Measurements from ENCODE around the gene MAN1B1. TPM values are rescaled to one million over a fixed set of nuclear protein-coding genes. Genes with fewer than 3 reads are reported as not detected.

The MAN1B1 gene
- total and polyA plus RNA-seq, 2 donors (not counting 1 experiment from before 2014, with no cell fraction given), result 45.5 to 96.6 TPM

DNA sequence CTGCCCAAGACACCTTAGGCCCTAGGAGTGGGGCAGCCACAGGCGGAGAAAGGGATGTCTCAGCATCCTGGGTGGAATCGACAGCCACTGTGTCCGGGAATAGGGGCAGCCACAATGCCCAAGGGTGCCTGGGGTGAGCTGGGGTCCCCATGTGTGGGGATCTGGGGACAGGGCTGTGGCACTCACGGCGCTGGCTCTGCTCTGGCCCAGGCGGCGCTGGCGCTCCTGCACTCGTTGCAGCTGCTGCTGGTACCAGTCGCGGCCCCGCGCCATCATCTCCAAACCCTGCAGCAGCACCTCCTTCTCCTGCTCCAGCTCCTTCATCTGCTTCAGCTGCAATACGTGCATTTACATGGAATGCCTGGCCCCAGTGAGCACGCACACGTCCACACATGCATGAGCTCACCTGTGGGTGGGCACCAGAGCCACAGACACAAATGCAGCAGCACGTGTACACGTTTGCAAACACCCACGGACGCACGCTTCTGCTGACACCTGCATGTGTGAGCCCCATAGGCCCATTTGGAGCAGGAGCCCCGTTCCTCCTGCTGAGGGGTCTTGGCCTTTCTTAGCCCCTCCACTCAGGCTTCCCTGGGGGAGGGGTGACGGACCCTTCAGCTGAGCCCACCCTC, 21.3 kb upstream of the MAN1B1 start:
- Histone ChIP-seq H3K27ac (ENCODE audit: insufficient read depth, low read length) (no peak overlapping the region), H3K4me1 (ENCODE audit: control insufficient read depth, extremely low read depth, insufficient read depth, low read length) (peaks cover 5% of the 10 kb centered on the region), H3K4me3 (replicated peaks in 1 of 4; ENCODE audit: control extremely low read depth in 1 of 4, insufficient read depth in 1 of 4, low read depth in 3 of 4, low read length in 4 of 4) (no peak overlapping the region), H3K79me2 (ENCODE audit: control insufficient read depth, insufficient read depth, low read length) (no peaks in the 10 kb centered on the region), H2AFZ (ENCODE audit: low read length) (no peak overlapping the region), H4K20me1 (ENCODE audit: control insufficient read depth, extremely low read depth, insufficient read depth, low read length) (no peaks in the 10 kb centered on the region), H3K27me3 (ENCODE audit: control insufficient read depth, insufficient read depth, low read length) (no peaks in the 10 kb centered on the region), H3K4me2 (ENCODE audit: extremely low read depth, insufficient read depth, low read length) (no peak overlapping the region), H3K9me3 (ENCODE audit: control insufficient read depth, insufficient read depth, low read depth, low read length) (no peaks in the 10 kb centered on the region), H3K36me3 (ENCODE audit: control insufficient read depth, insufficient read depth, low read length) (no peaks in the 10 kb centered on the region), H3K9ac (ENCODE audit: insufficient read depth, low read length) (no peak overlapping the region)
- no peak for DNase-seq (ENCODE audit: low read depth in 2 of 2)
- TF ChIP-seq CTCF (conservative IDR thresholded peaks at IDR 0.05 in 1 of 2, IDR thresholded peaks at IDR 0.05 in 1 of 2; ENCODE audit: low read depth in 1 of 2, low read length in 2 of 2) (no peak), EZH2 (IDR thresholded peaks at IDR 0.05; ENCODE audit: low read length, missing control alignments) (no peak)

DNA sequence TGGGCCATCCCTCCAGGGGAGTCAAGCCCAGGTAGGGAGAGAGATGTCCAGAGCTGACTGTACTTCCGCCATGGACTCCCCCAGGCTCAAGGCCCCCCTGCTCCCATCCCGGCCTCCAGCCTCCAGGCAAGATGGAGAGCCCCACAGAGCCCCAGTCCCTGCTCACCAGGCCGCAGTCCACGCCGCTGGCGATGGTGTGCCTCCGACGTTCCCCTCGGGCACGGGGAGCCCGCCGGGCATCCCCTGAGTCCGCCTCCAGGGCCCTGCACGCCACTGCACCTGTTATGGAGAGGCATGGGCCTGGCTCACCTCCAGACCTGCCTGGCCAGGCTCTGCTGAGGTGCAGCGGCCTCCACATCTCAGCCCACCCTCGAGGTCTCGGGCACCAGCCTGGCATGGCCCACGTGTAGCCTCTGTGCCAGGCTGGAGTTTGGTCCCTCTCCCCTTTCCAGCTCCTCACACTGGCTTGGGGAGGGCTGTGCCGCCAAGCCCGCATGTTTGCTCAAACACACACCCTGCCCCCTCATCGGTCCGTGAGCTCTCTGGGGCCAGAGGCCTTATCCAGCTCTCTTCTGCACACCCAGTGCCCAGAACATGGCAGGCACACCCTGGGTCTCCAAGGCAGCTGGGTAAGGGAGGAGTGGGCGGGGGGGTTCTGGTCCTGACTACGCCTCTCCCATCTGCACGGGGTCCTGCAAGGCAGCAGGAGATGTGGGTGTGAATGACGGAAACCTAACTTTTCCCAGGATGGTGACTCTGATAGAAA, 20.5 kb upstream of the MAN1B1 start:
- H3K4me3 ChIP-seq (replicated peaks in 1 of 4; ENCODE audit: control extremely low read depth in 1 of 4, insufficient read depth in 1 of 4, low read depth in 3 of 4, low read length in 4 of 4), result no peak overlapping the region
- peaks cover 10% of the 10 kb centered on the region for H3K4me1 ChIP-seq (ENCODE audit: control insufficient read depth, extremely low read depth, insufficient read depth, low read length)
- H3K36me3 ChIP-seq (ENCODE audit: control insufficient read depth, insufficient read depth, low read length), result no peaks in the 10 kb centered on the region
- TF ChIP-seq CTCF (conservative IDR thresholded peaks at IDR 0.05 in 1 of 2, IDR thresholded peaks at IDR 0.05 in 1 of 2; ENCODE audit: low read depth in 1 of 2, low read length in 2 of 2) (no peak), EZH2 (IDR thresholded peaks at IDR 0.05; ENCODE audit: low read length, missing control alignments) (no peak)
- H3K79me2 ChIP-seq (ENCODE audit: control insufficient read depth, insufficient read depth, low read length), result no peaks in the 10 kb centered on the region
- H3K27ac ChIP-seq (ENCODE audit: insufficient read depth, low read length), result no peak overlapping the region
- no peak for DNase-seq (ENCODE audit: low read depth in 2 of 2)
- H2AFZ ChIP-seq (ENCODE audit: low read length), result no peak overlapping the region
- no peaks in the 10 kb centered on the region for H3K9me3 ChIP-seq (ENCODE audit: control insufficient read depth, insufficient read depth, low read depth, low read length)
- H3K4me2 ChIP-seq (ENCODE audit: extremely low read depth, insufficient read depth, low read length), result no peak overlapping the region
- H3K27me3 ChIP-seq (ENCODE audit: control insufficient read depth, insufficient read depth, low read length), result no peaks in the 10 kb centered on the region
- H3K9ac ChIP-seq (ENCODE audit: insufficient read depth, low read length), result no peak overlapping the region
- H4K20me1 ChIP-seq (ENCODE audit: control insufficient read depth, extremely low read depth, insufficient read depth, low read length), result no peaks in the 10 kb centered on the region

- Histone ChIP-seq H3K79me2 (ENCODE audit: control insufficient read depth, insufficient read depth, low read length) (no peaks in the 10 kb centered on the region), H3K4me2 (ENCODE audit: extremely low read depth, insufficient read depth, low read length) (no peak overlapping the region), H3K27me3 (ENCODE audit: control insufficient read depth, insufficient read depth, low read length) (no peaks in the 10 kb centered on the region), H3K9ac (ENCODE audit: insufficient read depth, low read length) (no peak overlapping the region), H2AFZ (ENCODE audit: low read length) (no peak overlapping the region), H4K20me1 (ENCODE audit: control insufficient read depth, extremely low read depth, insufficient read depth, low read length) (no peaks in the 10 kb centered on the region), H3K4me3 (replicated peaks in 1 of 4; ENCODE audit: control extremely low read depth in 1 of 4, insufficient read depth in 1 of 4, low read depth in 3 of 4, low read length in 4 of 4) (no peak overlapping the region), H3K9me3 (ENCODE audit: control insufficient read depth, insufficient read depth, low read depth, low read length) (no peaks in the 10 kb centered on the region), H3K4me1 (ENCODE audit: control insufficient read depth, extremely low read depth, insufficient read depth, low read length) (peaks cover 10% of the 10 kb centered on the region), H3K27ac (ENCODE audit: insufficient read depth, low read length) (no peak overlapping the region), H3K36me3 (ENCODE audit: control insufficient read depth, insufficient read depth, low read length) (no peaks in the 10 kb centered on the region)
- TF ChIP-seq EZH2 (IDR thresholded peaks at IDR 0.05; ENCODE audit: low read length, missing control alignments) (no peak), CTCF (conservative IDR thresholded peaks at IDR 0.05 in 1 of 2, IDR thresholded peaks at IDR 0.05 in 1 of 2; ENCODE audit: low read depth in 1 of 2, low read length in 2 of 2) (peak; percentile 68 to 86)
- peak; percentile 64 to 76 for DNase-seq (ENCODE audit: low read depth in 2 of 2)
Observed at GRCh38 chr9:137067860-137068538, 18.8 kb upstream of the MAN1B1 start.

Measured in fibroblast of lung (primary cell).